Measurements from ENCODE around the gene UBAC1. TPM values are rescaled to one million over a fixed set of nuclear protein-coding genes. Genes with fewer than 3 reads are reported as not detected.

Gene UBAC1
- total RNA-seq, 2 experiments from 2014 or later, result 16.4 to 19.6 TPM

DNA sequence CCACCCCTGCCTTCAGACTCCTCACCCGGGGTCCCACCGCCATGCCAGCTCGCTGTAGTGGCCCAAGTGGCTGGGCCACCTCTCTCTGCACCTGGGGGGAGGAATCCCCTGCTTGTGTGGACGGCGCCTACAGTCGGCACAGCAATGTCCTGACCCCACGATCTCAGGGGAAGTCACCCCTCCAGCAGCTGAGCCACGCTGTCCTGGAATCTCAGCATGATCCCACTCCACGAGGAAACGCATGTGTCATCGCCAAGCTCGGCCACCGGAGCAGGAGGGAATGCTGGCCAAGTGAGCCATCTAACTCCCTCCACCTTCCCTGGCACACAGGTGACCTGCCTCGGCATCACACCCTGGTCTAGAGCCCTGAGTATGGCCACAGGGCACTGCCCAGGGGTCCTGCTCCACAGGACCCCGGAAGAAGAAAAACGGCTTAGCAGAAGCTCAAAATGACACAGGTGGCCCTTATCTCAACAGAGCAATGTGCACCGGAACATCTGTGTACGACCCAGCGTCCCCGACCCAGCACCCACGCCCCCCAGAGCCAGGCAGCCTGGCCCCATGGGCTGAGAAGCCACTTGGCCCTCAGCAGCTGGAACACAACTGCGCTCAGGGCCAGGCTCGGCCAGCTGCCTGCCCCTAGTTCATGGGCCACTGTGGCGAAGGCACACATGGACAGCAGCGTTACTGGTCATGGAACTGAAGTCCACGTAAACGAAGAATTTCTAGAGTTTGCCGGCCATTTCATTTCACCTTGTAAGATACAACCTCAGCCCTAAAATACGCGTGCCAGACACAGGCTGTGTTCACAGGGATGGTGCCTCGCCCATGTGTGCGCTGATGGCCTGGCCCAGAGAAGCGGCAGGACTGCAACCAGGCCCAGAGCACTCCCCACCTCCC lies 30.5 kb downstream of the UBAC1 start:
- Histone ChIP-seq H3K27ac (ENCODE audit: low read depth in 1 of 2, low read length in 2 of 2) (no peak overlapping the region), H3K9me3 (ENCODE audit: control insufficient read depth in 1 of 2, insufficient read depth in 1 of 2, low read length in 2 of 2) (no peaks in the 10 kb centered on the region), H3K4me1 (ENCODE audit: insufficient read depth, low read length) (peaks cover 15% of the 10 kb centered on the region), H3K36me3 (ENCODE audit: insufficient read depth, low read length) (peaks cover 28% of the 10 kb centered on the region), H3K4me3 (ENCODE audit: low read length) (no peak overlapping the region), H3K27me3 (ENCODE audit: control insufficient read depth in 1 of 2, insufficient read depth in 2 of 2, low read length in 2 of 2) (no peaks in the 10 kb centered on the region)
- H3K4me1 Mint-ChIP-seq (ENCODE audit: low read depth), result no peaks in the 10 kb centered on the region
- intact Hi-C loops (cut with DNase I, micrococcal nuclease), result no loop called here
- no peaks in the 10 kb centered on the region for H3K9me3 Mint-ChIP-seq
- ChIA-PET CTCF (no interaction called here), POLR2A (no interaction called here)
- TF ChIP-seq CTCF (IDR thresholded peaks at IDR 0.05), result no peak
- no peak overlapping the region for H3K27ac Mint-ChIP-seq
- H3K4me3 Mint-ChIP-seq, result no peak overlapping the region
- DNase-seq (no peak), ATAC-seq (ENCODE audit: poor library complexity) (no peak)
- peaks cover 45% of the 10 kb centered on the region for H3K36me3 Mint-ChIP-seq (ENCODE audit: low read depth)
- H3K27me3 Mint-ChIP-seq, result no peaks in the 10 kb centered on the region

DNA sequence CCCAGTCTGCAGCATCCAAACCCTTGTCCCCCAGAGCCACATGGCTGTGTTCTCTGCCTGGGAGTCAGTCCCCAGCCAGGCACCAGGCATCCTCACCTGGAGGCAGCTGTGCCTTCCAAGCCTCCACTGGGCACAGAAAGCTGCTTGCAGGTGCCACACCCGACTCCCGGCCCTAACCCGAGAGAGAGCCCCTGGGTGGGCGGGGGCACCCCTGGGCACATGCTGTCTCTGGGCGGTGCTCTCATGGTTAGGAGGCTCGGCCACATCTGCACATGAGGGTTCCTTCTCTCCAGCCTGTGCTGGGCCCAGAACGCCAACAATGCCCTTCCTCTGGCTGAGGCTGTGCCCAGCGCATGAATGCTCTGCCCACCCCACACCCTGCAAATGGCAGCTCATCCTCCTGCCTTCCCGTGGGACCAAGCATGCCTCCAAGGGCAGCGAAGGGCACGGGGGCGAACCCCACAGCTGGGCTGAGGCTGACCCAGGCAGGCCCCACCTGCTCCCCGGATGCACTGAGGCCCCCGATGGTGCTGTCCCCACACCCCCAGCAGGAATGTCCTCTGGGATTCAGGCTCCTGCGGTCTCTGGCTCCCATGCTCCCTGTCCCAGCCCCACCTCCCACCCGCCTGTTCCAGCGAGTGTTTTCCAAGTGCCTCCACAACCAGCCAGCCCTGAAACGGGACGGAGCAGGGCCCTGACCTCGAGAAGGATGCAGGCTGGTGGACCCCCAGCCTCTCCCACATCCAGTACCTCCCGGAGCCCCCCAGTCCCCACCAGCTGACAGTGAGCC lies 31.3 kb downstream of the UBAC1 start:
- Mint-ChIP-seq H3K4me3 (no peak overlapping the region), H3K36me3 (ENCODE audit: low read depth) (peaks cover 37% of the 10 kb centered on the region), H3K27me3 (no peaks in the 10 kb centered on the region), H3K27ac (no peak overlapping the region), H3K4me1 (ENCODE audit: low read depth) (no peaks in the 10 kb centered on the region), H3K9me3 (no peaks in the 10 kb centered on the region)
- H3K4me1 ChIP-seq (ENCODE audit: insufficient read depth, low read length), result peaks cover 20% of the 10 kb centered on the region
- intact Hi-C loops (cut with DNase I, micrococcal nuclease), result no loop called here
- H3K27me3 ChIP-seq (ENCODE audit: control insufficient read depth in 1 of 2, insufficient read depth in 2 of 2, low read length in 2 of 2), result no peaks in the 10 kb centered on the region
- H3K36me3 ChIP-seq (ENCODE audit: insufficient read depth, low read length), result peaks cover 23% of the 10 kb centered on the region
- no peak overlapping the region for H3K4me3 ChIP-seq (ENCODE audit: low read length)
- TF ChIP-seq CTCF (IDR thresholded peaks at IDR 0.05), result no peak
- DNase-seq (no peak), ATAC-seq (ENCODE audit: poor library complexity) (no peak)
- H3K9me3 ChIP-seq (ENCODE audit: control insufficient read depth in 1 of 2, insufficient read depth in 1 of 2, low read length in 2 of 2), result no peaks in the 10 kb centered on the region
- ChIA-PET CTCF (no interaction called here), POLR2A (no interaction called here)
- no peak overlapping the region for H3K27ac ChIP-seq (ENCODE audit: low read depth in 1 of 2, low read length in 2 of 2)

- Mint-ChIP-seq H3K27me3 (no peaks in the 10 kb centered on the region), H3K27ac (no peak overlapping the region), H3K4me3 (no peak overlapping the region), H3K4me1 (ENCODE audit: low read depth) (no peaks in the 10 kb centered on the region), H3K9me3 (no peaks in the 10 kb centered on the region), H3K36me3 (ENCODE audit: low read depth) (peaks cover 28% of the 10 kb centered on the region)
- ATAC-seq (ENCODE audit: poor library complexity) (no peak), DNase-seq (no peak)
- no peak overlapping the region for H3K4me3 ChIP-seq (ENCODE audit: low read length)
- no peaks in the 10 kb centered on the region for H3K9me3 ChIP-seq (ENCODE audit: control insufficient read depth in 1 of 2, insufficient read depth in 1 of 2, low read length in 2 of 2)
- no peak for TF ChIP-seq CTCF (IDR thresholded peaks at IDR 0.05)
- POLR2A ChIA-PET, result no interaction called here
- no peaks in the 10 kb centered on the region for H3K27me3 ChIP-seq (ENCODE audit: control insufficient read depth in 1 of 2, insufficient read depth in 2 of 2, low read length in 2 of 2)
- H3K27ac ChIP-seq (ENCODE audit: low read depth in 1 of 2, low read length in 2 of 2), result no peak overlapping the region
- peaks cover 22% of the 10 kb centered on the region for H3K36me3 ChIP-seq (ENCODE audit: insufficient read depth, low read length)
- intact Hi-C loops (cut with DNase I, micrococcal nuclease), result no loop called here
- CTCF ChIA-PET, result no interaction called here
- H3K4me1 ChIP-seq (ENCODE audit: insufficient read depth, low read length), result peaks cover 20% of the 10 kb centered on the region
These were observed 32.2 kb downstream of the UBAC1 start for GRCh38 chr9:135928731-135929655.
